ENCODE data around the gene OTOP2.
"Not testable (repeated sequence)": the region's sequence is repeated elsewhere in the genome, so short reads cannot be mapped to it uniquely, and the experiment has no call there.

DNA sequence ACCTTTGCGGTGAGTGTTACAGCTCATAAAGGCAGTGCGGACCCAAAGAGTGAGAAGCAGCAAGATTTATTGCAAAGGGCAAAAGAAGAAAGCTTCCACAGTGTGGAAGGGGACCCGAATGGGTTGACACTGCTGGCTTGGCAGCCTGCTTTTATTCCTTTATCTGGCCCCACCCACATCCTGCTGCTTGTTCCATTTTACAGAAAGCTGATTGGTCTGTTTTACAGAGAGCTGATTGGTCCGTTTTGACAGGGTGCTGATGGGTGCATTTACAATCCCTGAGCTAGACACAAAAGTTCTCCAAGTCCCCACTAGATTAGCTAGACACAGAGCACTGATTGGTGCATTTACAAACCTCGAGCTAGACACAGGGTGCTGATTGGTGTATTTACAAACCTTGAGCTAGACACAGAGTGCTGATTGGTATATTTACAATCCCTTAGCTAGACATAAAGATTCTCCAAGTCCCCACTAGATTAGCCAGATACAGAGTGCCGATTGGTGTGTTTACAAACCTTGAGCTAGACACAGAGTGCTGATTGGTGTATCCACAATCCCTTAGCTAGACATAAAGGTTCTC lies 17.8 kb upstream of the OTOP2 start:
- TF ChIP-seq, protein P1, sequence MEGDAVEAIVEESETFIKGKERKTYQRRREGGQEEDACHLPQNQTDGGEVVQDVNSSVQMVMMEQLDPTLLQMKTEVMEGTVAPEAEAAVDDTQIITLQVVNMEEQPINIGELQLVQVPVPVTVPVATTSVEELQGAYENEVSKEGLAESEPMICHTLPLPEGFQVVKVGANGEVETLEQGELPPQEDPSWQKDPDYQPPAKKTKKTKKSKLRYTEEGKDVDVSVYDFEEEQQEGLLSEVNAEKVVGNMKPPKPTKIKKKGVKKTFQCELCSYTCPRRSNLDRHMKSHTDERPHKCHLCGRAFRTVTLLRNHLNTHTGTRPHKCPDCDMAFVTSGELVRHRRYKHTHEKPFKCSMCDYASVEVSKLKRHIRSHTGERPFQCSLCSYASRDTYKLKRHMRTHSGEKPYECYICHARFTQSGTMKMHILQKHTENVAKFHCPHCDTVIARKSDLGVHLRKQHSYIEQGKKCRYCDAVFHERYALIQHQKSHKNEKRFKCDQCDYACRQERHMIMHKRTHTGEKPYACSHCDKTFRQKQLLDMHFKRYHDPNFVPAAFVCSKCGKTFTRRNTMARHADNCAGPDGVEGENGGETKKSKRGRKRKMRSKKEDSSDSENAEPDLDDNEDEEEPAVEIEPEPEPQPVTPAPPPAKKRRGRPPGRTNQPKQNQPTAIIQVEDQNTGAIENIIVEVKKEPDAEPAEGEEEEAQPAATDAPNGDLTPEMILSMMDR (IDR thresholded peaks at IDR 0.05) = not testable (repeated sequence)
- not testable (repeated sequence) for TF ChIP-seq EP300, POLR2A (IDR thresholded peaks at IDR 0.05)
